Measurements from ENCODE around the gene TNFSF10.

Gene TNFSF10

DNA sequence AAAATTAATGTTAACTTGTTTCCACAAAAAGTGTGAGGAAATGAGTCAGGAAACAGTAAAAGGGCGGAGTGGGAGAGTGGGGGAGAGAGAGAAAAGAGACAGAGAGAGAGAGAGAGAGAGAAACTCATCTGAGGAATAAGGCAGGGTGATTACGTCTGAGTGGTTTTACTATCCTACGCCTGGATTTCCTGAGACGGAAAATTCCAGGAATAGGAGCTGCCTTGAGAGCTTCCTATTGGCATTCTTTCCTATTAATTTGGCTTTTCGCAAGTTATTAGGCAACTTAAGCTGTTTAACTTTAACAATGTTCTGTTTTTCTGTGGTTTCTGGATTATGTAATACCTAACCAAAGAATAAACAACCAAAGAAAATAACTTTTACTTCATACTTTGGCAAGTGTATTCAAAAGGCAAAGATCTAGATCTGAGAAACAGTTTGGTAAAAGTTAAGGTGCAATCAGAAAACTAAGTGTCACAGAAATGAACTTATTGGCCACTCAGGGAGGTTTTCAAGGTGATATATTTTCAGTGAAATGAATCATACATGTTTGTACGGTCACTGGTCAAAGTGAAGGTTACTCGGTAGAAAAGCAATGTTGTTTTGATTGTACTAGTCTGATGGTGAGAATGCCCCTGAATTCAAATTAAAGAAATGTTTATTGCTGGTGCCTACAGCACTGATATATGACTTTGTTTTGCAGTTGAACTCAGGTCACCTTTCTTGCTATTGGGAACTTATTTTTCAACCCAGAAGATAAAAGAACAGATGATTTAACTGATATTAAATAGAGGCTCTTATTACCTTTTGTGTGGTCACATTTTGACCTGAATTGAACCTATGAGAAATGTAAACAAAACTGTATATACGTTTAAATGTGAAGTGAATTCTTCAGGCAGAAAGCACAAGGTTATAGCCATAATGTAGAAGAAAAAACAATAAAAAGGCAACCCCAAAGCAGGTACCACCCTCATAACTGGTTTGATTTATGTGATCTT lies 39.9 kb upstream of the TNFSF10 start:
- Histone ChIP-seq H3K4me3 (replicated peaks; ENCODE audit: low read depth, low read length) (no peak overlapping the region), H3K36me3 (ENCODE audit: control insufficient read depth, insufficient read depth, low read length) (no peaks in the 10 kb centered on the region), H3K27me3 (replicated peaks; ENCODE audit: control insufficient read depth, insufficient read depth, low read length) (no peaks in the 10 kb centered on the region)
- DNase-seq (ENCODE audit: extremely low read depth, insufficient read length) = no peak
- no peak for TF ChIP-seq CTCF (IDR thresholded peaks at IDR 0.05; ENCODE audit: insufficient read depth, low read length, poor library complexity, severe bottlenecking)

DNA sequence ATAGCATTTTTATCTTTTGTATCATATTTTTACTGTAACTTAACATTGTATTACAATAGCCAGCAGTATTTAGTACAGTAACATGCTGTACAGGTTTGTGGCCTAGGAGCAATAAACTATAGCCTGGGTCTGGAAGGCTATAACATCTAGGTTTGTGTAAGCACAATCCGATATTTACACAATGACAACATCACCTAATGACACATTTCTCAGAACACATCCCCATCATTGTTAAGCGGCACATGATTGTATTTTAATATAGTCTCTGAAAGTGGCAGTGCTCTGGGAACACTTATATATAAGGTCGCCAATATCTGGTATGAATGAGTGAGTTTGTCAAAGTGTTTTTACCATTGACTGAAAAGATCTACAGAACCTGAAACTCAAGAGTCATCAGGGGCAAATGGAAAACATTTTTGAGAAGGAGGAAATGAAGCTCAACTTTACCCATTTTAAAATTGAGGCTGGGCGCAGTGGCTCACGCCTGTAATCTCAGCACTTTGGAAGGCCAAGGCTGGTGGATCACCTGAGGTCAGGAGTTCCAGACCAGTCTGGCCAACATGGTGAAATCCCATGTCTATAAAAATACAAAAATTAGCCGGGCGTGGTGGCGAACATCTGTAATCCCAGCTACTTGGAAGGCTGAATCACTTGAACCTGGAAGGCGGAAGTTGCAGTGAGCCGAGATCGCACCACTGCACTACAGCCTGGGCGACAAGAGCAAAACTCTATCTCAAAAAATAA lies 38.8 kb upstream of the TNFSF10 start:
- no peak overlapping the region for H3K4me3 ChIP-seq (replicated peaks; ENCODE audit: low read depth, low read length)
- DNase-seq (ENCODE audit: extremely low read depth, insufficient read length) = no peak
- no peak for TF ChIP-seq CTCF (IDR thresholded peaks at IDR 0.05; ENCODE audit: insufficient read depth, low read length, poor library complexity, severe bottlenecking)
- no peaks in the 10 kb centered on the region for H3K36me3 ChIP-seq (ENCODE audit: control insufficient read depth, insufficient read depth, low read length)
- H3K27me3 ChIP-seq (replicated peaks; ENCODE audit: control insufficient read depth, insufficient read depth, low read length) = no peaks in the 10 kb centered on the region

GRCh38 chr3:172560586-172560985 lies 37.4 kb upstream of the TNFSF10 start:
- DNase-seq (ENCODE audit: extremely low read depth, insufficient read length) = no peak
- no peak for TF ChIP-seq CTCF (IDR thresholded peaks at IDR 0.05; ENCODE audit: insufficient read depth, low read length, poor library complexity, severe bottlenecking)

GRCh38 chr3:172560026-172560425 lies 36.8 kb upstream of the TNFSF10 start:
- no peak for DNase-seq (ENCODE audit: extremely low read depth, insufficient read length)
- Histone ChIP-seq H3K27me3 (replicated peaks; ENCODE audit: control insufficient read depth, insufficient read depth, low read length) (no peaks in the 10 kb centered on the region), H3K36me3 (ENCODE audit: control insufficient read depth, insufficient read depth, low read length) (no peaks in the 10 kb centered on the region), H3K4me3 (replicated peaks; ENCODE audit: low read depth, low read length) (no peak overlapping the region)
- no peak for TF ChIP-seq CTCF (IDR thresholded peaks at IDR 0.05; ENCODE audit: insufficient read depth, low read length, poor library complexity, severe bottlenecking)

More at GRCh38 chr3:172560586-172560985, 37.4 kb upstream of the TNFSF10 start:
- no peaks in the 10 kb centered on the region for H3K36me3 ChIP-seq (ENCODE audit: control insufficient read depth, insufficient read depth, low read length)
- H3K4me3 ChIP-seq (replicated peaks; ENCODE audit: low read depth, low read length) = no peak overlapping the region
- H3K27me3 ChIP-seq (replicated peaks; ENCODE audit: control insufficient read depth, insufficient read depth, low read length) = no peaks in the 10 kb centered on the region

GRCh38 chr3:172559020-172559419 lies 35.8 kb upstream of the TNFSF10 start:
- Histone ChIP-seq H3K27me3 (replicated peaks; ENCODE audit: control insufficient read depth, insufficient read depth, low read length) (no peaks in the 10 kb centered on the region), H3K36me3 (ENCODE audit: control insufficient read depth, insufficient read depth, low read length) (no peaks in the 10 kb centered on the region), H3K4me3 (replicated peaks; ENCODE audit: low read depth, low read length) (no peak overlapping the region)
- no peak for TF ChIP-seq CTCF (IDR thresholded peaks at IDR 0.05; ENCODE audit: insufficient read depth, low read length, poor library complexity, severe bottlenecking)
- no peak for DNase-seq (ENCODE audit: extremely low read depth, insufficient read length)
